ENCODE measurements around the gene SCNN1G. TPM values are rescaled to one million over a fixed set of nuclear protein-coding genes. Genes with fewer than 3 reads are reported as not detected.
"Not testable (repeated sequence)": the region's sequence is repeated elsewhere in the genome, so short reads cannot be mapped to it uniquely, and the experiment has no call there.

The SCNN1G gene
- total RNA-seq, 4 donors from 2014 or later, result 0.54 to 2.6 (median 1.4) TPM; not detected in 1

DNA sequence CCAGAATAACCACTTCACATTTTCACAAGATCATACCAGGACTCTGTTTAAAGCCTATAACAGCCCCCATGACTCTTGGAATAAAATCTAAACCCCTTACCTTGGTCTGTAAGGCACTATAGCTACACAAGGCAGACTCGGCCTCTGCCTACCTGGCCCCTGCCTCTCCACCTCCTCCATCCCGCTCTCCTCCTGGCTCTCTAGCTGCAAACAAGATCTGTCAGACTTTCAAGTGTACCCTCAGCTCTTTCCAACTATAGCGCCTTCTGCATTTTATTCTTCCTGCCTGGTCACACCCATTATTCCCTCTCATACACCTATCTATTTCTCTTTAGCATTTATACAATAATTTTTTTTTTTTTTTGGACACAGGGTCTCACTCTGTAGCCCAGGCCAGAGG, 41.5 kb upstream of the SCNN1G start:
- DNase-seq, result no peak
- H3K4me3 ChIP-seq, result no peak overlapping the region
- H3K9me3 ChIP-seq, result no peaks in the 10 kb centered on the region
- no peaks in the 10 kb centered on the region for H3K27me3 ChIP-seq
- no peak overlapping the region for H3K27ac ChIP-seq
- no peaks in the 10 kb centered on the region for H3K36me3 ChIP-seq
- H3K4me1 ChIP-seq, result peaks cover 0 to 9% (median 0%) of the 10 kb centered on the region in 4 donors
- TF ChIP-seq, protein P1, sequence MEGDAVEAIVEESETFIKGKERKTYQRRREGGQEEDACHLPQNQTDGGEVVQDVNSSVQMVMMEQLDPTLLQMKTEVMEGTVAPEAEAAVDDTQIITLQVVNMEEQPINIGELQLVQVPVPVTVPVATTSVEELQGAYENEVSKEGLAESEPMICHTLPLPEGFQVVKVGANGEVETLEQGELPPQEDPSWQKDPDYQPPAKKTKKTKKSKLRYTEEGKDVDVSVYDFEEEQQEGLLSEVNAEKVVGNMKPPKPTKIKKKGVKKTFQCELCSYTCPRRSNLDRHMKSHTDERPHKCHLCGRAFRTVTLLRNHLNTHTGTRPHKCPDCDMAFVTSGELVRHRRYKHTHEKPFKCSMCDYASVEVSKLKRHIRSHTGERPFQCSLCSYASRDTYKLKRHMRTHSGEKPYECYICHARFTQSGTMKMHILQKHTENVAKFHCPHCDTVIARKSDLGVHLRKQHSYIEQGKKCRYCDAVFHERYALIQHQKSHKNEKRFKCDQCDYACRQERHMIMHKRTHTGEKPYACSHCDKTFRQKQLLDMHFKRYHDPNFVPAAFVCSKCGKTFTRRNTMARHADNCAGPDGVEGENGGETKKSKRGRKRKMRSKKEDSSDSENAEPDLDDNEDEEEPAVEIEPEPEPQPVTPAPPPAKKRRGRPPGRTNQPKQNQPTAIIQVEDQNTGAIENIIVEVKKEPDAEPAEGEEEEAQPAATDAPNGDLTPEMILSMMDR (IDR thresholded peaks at IDR 0.05), result no peak
- TF ChIP-seq POLR2A (IDR thresholded peaks at IDR 0.05), result no peak

DNA sequence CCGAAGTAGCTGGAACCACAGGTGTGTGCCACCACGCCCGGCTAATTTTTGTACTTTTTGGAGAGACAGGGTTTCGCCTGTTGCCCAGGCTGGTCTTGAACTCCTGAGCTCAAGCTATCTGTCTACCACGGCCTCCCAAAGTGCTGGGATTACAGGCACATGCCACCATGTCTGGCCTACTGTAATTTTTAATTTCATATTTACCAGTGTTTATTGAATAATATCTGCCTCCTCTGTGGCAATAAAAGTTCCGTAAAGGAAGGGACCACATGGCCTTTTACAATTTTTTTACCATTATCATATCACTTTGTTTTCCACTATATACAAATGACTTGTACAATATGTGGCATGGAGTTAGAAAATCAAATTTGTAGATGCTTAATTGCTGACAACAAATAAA, 41.0 kb upstream of the SCNN1G start:
- TF ChIP-seq POLR2A (IDR thresholded peaks at IDR 0.05), result no peak
- TF ChIP-seq, protein P1 (IDR thresholded peaks at IDR 0.05), result no peak
- H3K27ac ChIP-seq, result no peak overlapping the region
- peaks cover 0 to 9% (median 0%) of the 10 kb centered on the region in 4 donors for H3K4me1 ChIP-seq
- no peaks in the 10 kb centered on the region for H3K27me3 ChIP-seq
- H3K36me3 ChIP-seq, result no peaks in the 10 kb centered on the region
- no peak for DNase-seq
- H3K9me3 ChIP-seq, result no peaks in the 10 kb centered on the region
- H3K4me3 ChIP-seq, result no peak overlapping the region

DNA sequence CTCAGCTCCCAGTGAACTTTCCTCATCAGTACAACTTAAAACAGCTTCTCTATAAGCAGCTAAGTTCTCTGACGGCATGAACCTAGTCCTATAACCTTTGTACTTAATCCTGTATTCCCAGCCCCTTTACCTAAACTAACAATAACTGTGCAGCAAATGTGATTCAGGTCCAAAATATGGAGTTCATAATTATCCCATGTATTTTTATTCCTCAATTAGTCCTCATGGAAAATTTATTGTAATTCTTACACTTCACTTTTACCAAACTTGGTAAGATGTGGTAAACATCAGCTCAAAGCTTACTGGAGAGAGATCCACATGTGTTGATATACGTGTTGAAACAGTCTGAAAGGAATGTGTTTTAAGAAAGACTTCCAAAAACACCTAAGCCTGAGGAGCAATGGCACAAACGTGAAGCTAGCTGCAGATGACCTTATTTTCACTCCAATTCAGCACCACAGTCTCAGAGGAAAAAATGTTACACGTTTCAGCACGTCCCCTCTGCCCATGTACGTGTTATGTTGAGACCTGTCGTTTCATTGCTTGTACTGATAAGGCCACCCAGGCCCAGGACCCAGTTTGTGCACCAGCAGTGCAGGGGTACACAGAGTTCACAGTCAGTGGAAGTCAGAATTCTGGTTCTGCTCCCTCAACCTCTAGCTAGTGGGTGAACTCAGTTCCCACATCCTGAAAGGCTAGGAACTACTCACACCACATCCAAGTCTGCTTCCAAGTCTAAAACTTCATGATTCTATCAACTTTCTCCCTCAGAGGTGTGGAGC, 40.4 kb upstream of the SCNN1G start:
- no peaks in the 10 kb centered on the region for H3K36me3 ChIP-seq
- no peak for TF ChIP-seq POLR2A (IDR thresholded peaks at IDR 0.05)
- TF ChIP-seq, protein P1 (IDR thresholded peaks at IDR 0.05), result no peak
- no peak for DNase-seq
- no peaks in the 10 kb centered on the region for H3K27me3 ChIP-seq
- no peaks in the 10 kb centered on the region for H3K9me3 ChIP-seq
- peaks cover 0 to 9% (median 0%) of the 10 kb centered on the region in 4 donors for H3K4me1 ChIP-seq
- H3K4me3 ChIP-seq, result no peak overlapping the region
- H3K27ac ChIP-seq, result no peak overlapping the region

DNA sequence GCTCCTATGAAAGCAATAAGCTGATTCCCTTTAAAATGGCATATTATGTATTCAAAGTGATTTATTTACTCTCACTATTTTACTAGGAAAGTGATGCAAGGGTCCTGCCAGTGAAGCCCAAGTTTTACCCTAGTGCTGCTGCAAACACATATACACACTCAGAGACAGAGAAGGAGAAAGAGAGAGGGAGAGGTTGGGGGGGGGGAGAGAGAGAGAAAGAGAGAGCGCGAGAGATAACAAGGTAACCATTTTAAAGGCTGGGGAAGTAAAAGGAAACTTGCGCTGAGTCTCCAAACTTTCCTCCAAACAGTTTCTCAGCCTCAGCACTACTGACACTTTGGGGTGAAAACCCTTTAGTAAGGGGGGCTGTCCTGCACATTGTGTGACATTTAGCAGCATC, 39.2 kb upstream of the SCNN1G start:
- no peak for DNase-seq
- Histone ChIP-seq H3K27me3 (no peaks in the 10 kb centered on the region), H3K9me3 (no peaks in the 10 kb centered on the region), H3K27ac (no peak overlapping the region), H3K4me3 (no peak overlapping the region), H3K4me1 (peaks cover 0 to 15% (median 3%) of the 10 kb centered on the region in 4 donors), H3K36me3 (no peaks in the 10 kb centered on the region)
- TF ChIP-seq, protein P1 (IDR thresholded peaks at IDR 0.05), result no peak
- no peak for TF ChIP-seq POLR2A (IDR thresholded peaks at IDR 0.05)

DNA sequence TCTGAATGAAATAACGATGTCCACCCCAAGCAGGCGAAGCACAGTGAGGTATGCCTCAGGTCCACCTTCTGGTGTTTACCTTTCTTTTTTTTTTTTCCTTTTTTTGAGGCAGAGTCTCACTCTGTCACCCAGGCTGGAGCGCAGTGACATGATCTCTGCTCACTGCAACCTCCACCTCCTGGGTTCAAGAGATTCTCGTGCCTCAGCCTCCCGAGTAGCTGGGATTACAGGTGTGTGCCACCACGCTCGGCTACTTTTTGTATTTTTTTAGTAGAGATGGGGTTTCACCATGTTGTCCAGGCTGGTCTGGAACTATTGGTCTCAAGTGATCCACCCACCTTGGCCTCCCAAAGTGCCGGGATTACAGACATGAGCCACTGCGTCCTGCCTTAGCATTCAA, 38.2 kb upstream of the SCNN1G start:
- H3K36me3 ChIP-seq, DNase-seq, H3K27me3 ChIP-seq, H3K27ac ChIP-seq, H3K9me3 ChIP-seq, H3K4me3 ChIP-seq: not testable (repeated sequence)
- peaks cover 0 to 16% (median 4%) of the 10 kb centered on the region in 4 donors for H3K4me1 ChIP-seq

DNA sequence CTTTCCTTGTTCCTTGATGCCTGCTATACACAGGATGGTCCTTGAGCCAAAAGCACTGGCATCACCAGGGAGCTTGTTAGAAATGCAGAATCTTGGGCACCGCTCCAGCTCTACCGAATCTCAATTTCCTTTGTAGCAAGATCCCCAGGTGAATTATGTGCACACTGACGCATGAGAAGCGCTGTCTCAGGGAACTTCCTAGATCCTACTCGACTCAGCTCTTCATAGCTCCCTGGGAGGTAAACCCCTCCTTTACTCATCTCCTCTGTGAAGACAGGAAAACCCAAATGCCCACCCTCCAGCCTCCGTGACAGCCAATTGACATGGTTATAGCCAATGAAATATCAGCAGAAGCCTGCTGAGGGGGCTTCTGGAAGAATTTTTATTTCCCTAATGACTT, 37.4 kb upstream of the SCNN1G start:
- Histone ChIP-seq H3K4me1 (peaks cover 3 to 21% (median 4%) of the 10 kb centered on the region in 4 donors), H3K27me3 (no peaks in the 10 kb centered on the region), H3K9me3 (no peaks in the 10 kb centered on the region), H3K27ac (no peak overlapping the region), H3K4me3 (no peak overlapping the region), H3K36me3 (no peaks in the 10 kb centered on the region)
- TF ChIP-seq, protein P1 (IDR thresholded peaks at IDR 0.05), result no peak
- TF ChIP-seq POLR2A (IDR thresholded peaks at IDR 0.05), result no peak
- DNase-seq, result no peak
